ENCODE results near the gene CX3CR1. TPM values are rescaled to one million over a fixed set of nuclear protein-coding genes. Genes with fewer than 3 reads are reported as not detected.

Gene CX3CR1
- total and polyA plus RNA-seq, 7 donors, result 0.10 to 0.68 (median 0.28) TPM; not detected in 2

GRCh38 chr3:39292961-39293360 lies 13.1 kb upstream of the CX3CR1 start:
- H3K27me3 ChIP-seq, result no peaks in the 10 kb centered on the region
- no peak for DNase-seq
- no peak overlapping the region for H3K27ac ChIP-seq
- 63 to 85% methylated on average over 4 of the region's 4 CpGs for WGBS, 2 donors
- H3K4me3 ChIP-seq, result no peak overlapping the region
- no peaks in the 10 kb centered on the region for H3K36me3 ChIP-seq
- TF ChIP-seq POLR2AphosphoS5 (IDR thresholded peaks at IDR 0.05), result no peak
- no peaks in the 10 kb centered on the region for H3K4me1 ChIP-seq
- intact Hi-C loops (cut with DNase I), result loop anchor here (2.0 to 5.0 kb wide), 2 partner anchors 86 to 102 kb away; no protein-coding TSS in a partner anchor
- H3K9me3 ChIP-seq, result no peaks in the 10 kb centered on the region

- no peaks in the 10 kb centered on the region for H3K4me1 ChIP-seq
- DNase-seq, result peak; percentile 77
- no peaks in the 10 kb centered on the region for H3K9me3 ChIP-seq
- TF ChIP-seq CTCF (IDR thresholded peaks at IDR 0.05), result peak; percentile 75 to 93 (median 80)
- TF ChIP-seq POLR2A (IDR thresholded peaks at IDR 0.05), result no peak
- 15 to 28% methylated on average over 5 of the region's 5 CpGs for WGBS, 2 donors
- no peak overlapping the region for H3K4me3 ChIP-seq
- H3K36me3 ChIP-seq, result no peaks in the 10 kb centered on the region
- H3K27me3 ChIP-seq, result no peaks in the 10 kb centered on the region
- no peak overlapping the region for H3K27ac ChIP-seq
- intact Hi-C loops (cut with DNase I), result loop anchor here (2.0 to 5.0 kb wide), 3 partner anchors 85 to 191 kb away; no protein-coding TSS in a partner anchor
These were observed 12.1 kb upstream of the CX3CR1 start for GRCh38 chr3:39291903-39292329.

- Histone ChIP-seq H3K4me3 (no peak overlapping the region), H3K27ac (peak overlapping the region in 1 of 4 donors; percentile 21), H3K36me3 (no peaks in the 10 kb centered on the region), H3K27me3 (no peaks in the 10 kb centered on the region), H3K9me3 (no peaks in the 10 kb centered on the region), H3K4me1 (no peaks in the 10 kb centered on the region)
- TF ChIP-seq CTCF (IDR thresholded peaks at IDR 0.05) (no peak), POLR2A (IDR thresholded peaks at IDR 0.05) (no peak), POLR2AphosphoS5 (IDR thresholded peaks at IDR 0.05) (no peak)
- 28 to 55% methylated on average over 4 of the region's 4 CpGs for WGBS, 2 donors
- no peak for DNase-seq
- intact Hi-C loops (cut with DNase I), result loop anchor here (2.0 to 5.0 kb wide), 2 partner anchors 83 to 189 kb away; no protein-coding TSS in a partner anchor
These were observed 10.4 kb upstream of the CX3CR1 start for GRCh38 chr3:39290255-39290654.

- WGBS, 2 donors, result 84 to 89% methylated on average over 4 of the region's 4 CpGs
- H3K27ac ChIP-seq, result no peak overlapping the region
- intact Hi-C loops (cut with DNase I), result no loop called here
- no peaks in the 10 kb centered on the region for H3K4me1 ChIP-seq
- TF ChIP-seq EP300 (IDR thresholded peaks at IDR 0.05) (no peak), POLR2AphosphoS5 (IDR thresholded peaks at IDR 0.05) (no peak), CTCF (IDR thresholded peaks at IDR 0.05) (no peak), POLR2A (IDR thresholded peaks at IDR 0.05) (no peak)
- H3K4me3 ChIP-seq, result no peak overlapping the region
- H3K36me3 ChIP-seq, result no peaks in the 10 kb centered on the region
- no peak for DNase-seq
- H3K27me3 ChIP-seq, result no peaks in the 10 kb centered on the region
- no peaks in the 10 kb centered on the region for H3K9me3 ChIP-seq
These were observed 9.3 kb upstream of the CX3CR1 start for GRCh38 chr3:39289107-39289506.

- no peaks in the 10 kb centered on the region for H3K9me3 ChIP-seq
- peak; percentile 81 for DNase-seq
- no peak overlapping the region for H3K4me3 ChIP-seq
- no peaks in the 10 kb centered on the region for H3K27me3 ChIP-seq
- H3K36me3 ChIP-seq, result no peaks in the 10 kb centered on the region
- intact Hi-C loops (cut with DNase I), result loop anchor here (1.0 kb wide), 1 partner anchor 162 kb away; no protein-coding TSS in a partner anchor
- H3K4me1 ChIP-seq, result no peaks in the 10 kb centered on the region
- TF ChIP-seq POLR2AphosphoS5 (IDR thresholded peaks at IDR 0.05), result no peak
- TF ChIP-seq CTCF (IDR thresholded peaks at IDR 0.05), result peak; percentile 64 to 83 (median 74)
- 16 to 28% methylated on average over 3 of the region's 3 CpGs for WGBS, 2 donors
- H3K27ac ChIP-seq, result no peak overlapping the region
These were observed 8.5 kb upstream of the CX3CR1 start for GRCh38 chr3:39288300-39288808.
